G401 (cell line): ENCODE measurements around the gene MAX. TPM values are rescaled to one million over a fixed set of nuclear protein-coding genes. Genes with fewer than 3 reads are reported as not detected.
A peak's percentile ranks its signal among the peaks of the same experiment; 100 is the strongest.
"Not testable (repeated sequence)": the region's sequence is repeated elsewhere in the genome, so short reads cannot be mapped to it uniquely, and the experiment has no call there.

ENCODE experiments used
- DNase-seq: peaks from one replicate; pipeline ENCODE4 v3.0.0-alpha.2; 2015; ENCODE audit warnings: low spot score
- in situ Hi-C: cut with HindIII; loops from 2 replicates; pipeline ENCODE4 v1.10.0; 2016; ENCODE audit warnings: low sequenced_read_pairs, mixed read lengths
- total RNA-seq: library from RNA; depleted of rRNA; stranded (reverse); fragments of >200 nt; shearing (Covaris generic); gene quantifications from 2 replicates; pipeline ENCODE4 v1.2.3, GENCODE V29; 2014

Gene MAX
- total RNA-seq, 1 experiment from 2014 or later = 23.6 TPM

GRCh38 chr14:65106736-65107135, 4.4 kb upstream of the MAX start:
- no peak for DNase-seq
- in situ Hi-C loops = no loop called here

GRCh38 chr14:65106316-65106715, 4.0 kb upstream of the MAX start:
- in situ Hi-C loops = no loop called here

GRCh38 chr14:65104791-65105190, 2.5 kb upstream of the MAX start:
- in situ Hi-C loops = no loop called here
- DNase-seq = no peak

More at GRCh38 chr14:65106316-65106715, 4.0 kb upstream of the MAX start:
- DNase-seq = no peak

- DNase-seq = no peak
Measured at GRCh38 chr14:65103150-65103760, 938 bp upstream of the MAX start.

GRCh38 chr14:65101631-65102440, 481 bp downstream of the MAX start:
- no peak for DNase-seq
- in situ Hi-C loops = no loop called here

More at GRCh38 chr14:65103150-65103760, 938 bp upstream of the MAX start:
- in situ Hi-C loops = no loop called here

- no peak for DNase-seq
- in situ Hi-C loops = no loop called here
Measured at GRCh38 chr14:65100922-65101541, 1.3 kb downstream of the MAX start.

GRCh38 chr14:65098586-65098985, 3.7 kb downstream of the MAX start:
- in situ Hi-C loops = no loop called here
- DNase-seq = no peak

- in situ Hi-C loops = no loop called here
- no peak for DNase-seq
Measured at GRCh38 chr14:65096323-65097089, 5.8 kb downstream of the MAX start.

GRCh38 chr14:65095633-65096205, 6.6 kb downstream of the MAX start:
- in situ Hi-C loops = no loop called here
- peak; percentile 81 for DNase-seq

- in situ Hi-C loops = no loop called here
- no peak for DNase-seq
Measured at GRCh38 chr14:65092349-65092748, 10.0 kb downstream of the MAX start.

- in situ Hi-C loops = not testable (repeated sequence)
Measured at GRCh38 chr14:65087835-65088234, 14.5 kb downstream of the MAX start.

GRCh38 chr14:65086686-65087085, 15.6 kb downstream of the MAX start:
- in situ Hi-C loops, DNase-seq: not testable (repeated sequence)

More at GRCh38 chr14:65087835-65088234, 14.5 kb downstream of the MAX start:
- not testable (repeated sequence) for DNase-seq

- in situ Hi-C loops = no loop called here
Measured at GRCh38 chr14:65084554-65085505, 17.5 kb downstream of the MAX start.

GRCh38 chr14:65082930-65083329, 19.4 kb downstream of the MAX start:
- peak; percentile 46 for DNase-seq
- in situ Hi-C loops = no loop called here

More at GRCh38 chr14:65084554-65085505, 17.5 kb downstream of the MAX start:
- DNase-seq = no peak

GRCh38 chr14:65080960-65081747, 21.2 kb downstream of the MAX start:
- no peak for DNase-seq
- in situ Hi-C loops = no loop called here

GRCh38 chr14:65079768-65080167, 22.5 kb downstream of the MAX start:
- in situ Hi-C loops = no loop called here
- DNase-seq = no peak

- no peak for DNase-seq
- in situ Hi-C loops = no loop called here
Measured at GRCh38 chr14:65079201-65079600, 23.1 kb downstream of the MAX start.
